GM12873 (cell line): ENCODE results near the gene AGPS.

ENCODE experiments used
- TF ChIP-seq, protein P1 (sequence below): IDR thresholded peaks from 2 replicates; pipeline ENCODE4 v1.5.1; 2012; ENCODE audit warnings: low read depth, mild to moderate bottlenecking, moderate library complexity, low read length, control low read depth; ENCODE audit not compliant: insufficient read depth; ENCODE audit errors: missing control alignments

The AGPS gene

GRCh38 chr2:177556153-177556552 lies 163.6 kb downstream of the AGPS start:
- TF ChIP-seq, protein P1, sequence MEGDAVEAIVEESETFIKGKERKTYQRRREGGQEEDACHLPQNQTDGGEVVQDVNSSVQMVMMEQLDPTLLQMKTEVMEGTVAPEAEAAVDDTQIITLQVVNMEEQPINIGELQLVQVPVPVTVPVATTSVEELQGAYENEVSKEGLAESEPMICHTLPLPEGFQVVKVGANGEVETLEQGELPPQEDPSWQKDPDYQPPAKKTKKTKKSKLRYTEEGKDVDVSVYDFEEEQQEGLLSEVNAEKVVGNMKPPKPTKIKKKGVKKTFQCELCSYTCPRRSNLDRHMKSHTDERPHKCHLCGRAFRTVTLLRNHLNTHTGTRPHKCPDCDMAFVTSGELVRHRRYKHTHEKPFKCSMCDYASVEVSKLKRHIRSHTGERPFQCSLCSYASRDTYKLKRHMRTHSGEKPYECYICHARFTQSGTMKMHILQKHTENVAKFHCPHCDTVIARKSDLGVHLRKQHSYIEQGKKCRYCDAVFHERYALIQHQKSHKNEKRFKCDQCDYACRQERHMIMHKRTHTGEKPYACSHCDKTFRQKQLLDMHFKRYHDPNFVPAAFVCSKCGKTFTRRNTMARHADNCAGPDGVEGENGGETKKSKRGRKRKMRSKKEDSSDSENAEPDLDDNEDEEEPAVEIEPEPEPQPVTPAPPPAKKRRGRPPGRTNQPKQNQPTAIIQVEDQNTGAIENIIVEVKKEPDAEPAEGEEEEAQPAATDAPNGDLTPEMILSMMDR: no peak

- TF ChIP-seq, protein P1: no peak
Observed at GRCh38 chr2:177557794-177558193, 165.2 kb downstream of the AGPS start.

DNA sequence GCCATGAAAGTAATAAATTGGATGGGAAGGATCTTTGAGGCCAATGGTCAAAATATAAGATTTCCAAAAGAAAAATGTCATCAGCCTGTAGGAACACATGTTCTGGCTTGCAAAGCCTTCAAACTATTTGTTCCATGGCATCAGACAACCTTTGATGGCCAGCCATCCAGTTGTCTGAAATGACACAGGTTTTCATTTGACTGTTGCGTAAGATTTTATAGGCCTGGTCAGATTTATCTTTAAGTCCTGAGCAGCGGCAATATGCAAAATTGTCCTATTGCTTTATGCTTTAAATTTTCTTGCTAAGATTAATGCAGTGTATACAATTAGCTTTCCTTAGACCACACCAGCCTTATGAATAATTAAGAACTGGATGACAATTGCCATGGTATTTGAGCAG lies 167.1 kb downstream of the AGPS start:
- TF ChIP-seq, protein P1: no peak

DNA sequence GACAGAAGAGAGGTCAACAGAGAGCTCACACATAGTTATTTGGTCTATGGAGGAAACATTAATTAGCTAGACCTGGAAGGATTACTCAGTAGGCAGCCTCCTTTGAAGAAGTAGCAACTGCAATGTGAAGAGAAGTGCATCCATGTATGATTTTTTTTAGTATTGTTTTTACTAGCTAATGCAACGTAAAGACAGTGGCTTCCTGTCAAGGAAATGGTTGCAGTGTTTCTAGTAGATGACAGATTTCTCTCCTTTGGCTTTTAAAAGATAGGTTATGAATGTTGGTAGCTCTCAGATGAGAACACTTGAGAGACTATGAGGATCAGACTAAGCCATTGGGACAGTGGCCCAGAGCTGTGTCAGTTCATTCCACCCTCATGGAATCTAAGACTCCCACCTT lies 175.8 kb downstream of the AGPS start:
- TF ChIP-seq, protein P1: no peak

- TF ChIP-seq, protein P1: no peak
Observed at GRCh38 chr2:177568893-177569292, 176.3 kb downstream of the AGPS start.

DNA sequence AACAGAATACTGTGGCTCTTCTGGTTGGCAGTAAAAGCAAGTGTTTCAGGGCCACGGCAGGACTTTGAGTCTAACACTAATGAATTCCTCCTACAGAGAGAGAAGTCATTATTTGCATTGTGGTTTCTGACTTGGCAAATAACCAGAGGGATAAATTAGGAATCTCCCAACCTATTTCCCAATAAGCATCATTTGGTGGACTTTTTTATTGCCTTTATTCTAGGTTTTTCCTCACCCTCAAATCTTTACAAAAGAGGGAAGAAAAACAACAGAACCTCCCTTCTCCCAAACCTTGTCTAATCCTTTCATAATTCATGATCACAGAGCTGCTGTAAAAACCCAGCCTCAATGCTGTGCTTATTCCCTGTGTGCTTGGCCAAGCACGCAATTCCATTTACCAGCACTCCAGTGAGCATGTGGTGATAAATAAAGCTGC lies 179.7 kb downstream of the AGPS start:
- TF ChIP-seq, protein P1: no peak

GRCh38 chr2:177573120-177573519 lies 180.5 kb downstream of the AGPS start:
- TF ChIP-seq, protein P1: no peak
